ENCODE measurements around the gene PAK5. TPM values are rescaled to one million over a fixed set of nuclear protein-coding genes. Genes with fewer than 3 reads are reported as not detected.

Gene PAK5
- total and polyA plus RNA-seq, 4 donors: 0.03 to 0.51 (median 0.16) TPM

DNA sequence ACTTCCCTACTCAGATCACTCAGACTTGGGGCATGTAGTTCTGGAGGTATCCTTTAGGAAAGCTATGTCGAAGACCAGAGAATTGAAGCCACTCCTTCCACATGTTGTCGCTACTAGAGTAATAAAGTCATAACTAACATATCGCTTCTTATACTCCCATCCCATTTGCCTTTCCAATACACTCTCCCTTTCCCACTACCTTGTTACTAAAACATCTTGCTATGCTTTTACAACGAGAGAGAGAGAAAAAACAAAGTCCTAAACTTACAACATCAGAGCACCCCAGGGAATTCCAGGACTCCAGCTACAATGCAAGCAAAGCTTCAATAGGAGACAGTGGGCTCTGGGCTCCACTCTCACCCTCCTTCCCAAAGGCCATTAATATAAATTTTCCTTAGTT, 329.6 kb downstream of the PAK5 start:
- Histone ChIP-seq H3K4me1 (ENCODE audit: control insufficient read depth in 5 of 5, insufficient read depth in 5 of 5, low read length in 5 of 5) (peaks cover 0 to 23% (median 2%) of the 10 kb centered on the region in 5 donors), H3K9ac (ENCODE audit: insufficient read depth in 1 of 2, low read length in 2 of 2) (no peak overlapping the region), H3K36me3 (ENCODE audit: control insufficient read depth in 4 of 4, insufficient read depth in 4 of 4, low read length in 4 of 4) (no peaks in the 10 kb centered on the region), H3K4me3 (no peak overlapping the region), H3K27ac (ENCODE audit: low read depth in 1 of 2, low read length in 1 of 2) (no peak overlapping the region), H3K9me3 (ENCODE audit: control insufficient read depth in 4 of 4, insufficient read depth in 3 of 4, low read length in 3 of 4) (peaks cover 0 to 6% (median 0%) of the 10 kb centered on the region in 4 donors), H3K27me3 (ENCODE audit: control insufficient read depth in 3 of 3, insufficient read depth in 3 of 3, low read length in 2 of 3) (peaks cover 15 to 92% (median 86%) of the 10 kb centered on the region in 3 donors)
- no peak for ATAC-seq (ENCODE audit: insufficient read depth, low FRiP score)
- DNase-seq: no peak
- TF ChIP-seq, protein P1, sequence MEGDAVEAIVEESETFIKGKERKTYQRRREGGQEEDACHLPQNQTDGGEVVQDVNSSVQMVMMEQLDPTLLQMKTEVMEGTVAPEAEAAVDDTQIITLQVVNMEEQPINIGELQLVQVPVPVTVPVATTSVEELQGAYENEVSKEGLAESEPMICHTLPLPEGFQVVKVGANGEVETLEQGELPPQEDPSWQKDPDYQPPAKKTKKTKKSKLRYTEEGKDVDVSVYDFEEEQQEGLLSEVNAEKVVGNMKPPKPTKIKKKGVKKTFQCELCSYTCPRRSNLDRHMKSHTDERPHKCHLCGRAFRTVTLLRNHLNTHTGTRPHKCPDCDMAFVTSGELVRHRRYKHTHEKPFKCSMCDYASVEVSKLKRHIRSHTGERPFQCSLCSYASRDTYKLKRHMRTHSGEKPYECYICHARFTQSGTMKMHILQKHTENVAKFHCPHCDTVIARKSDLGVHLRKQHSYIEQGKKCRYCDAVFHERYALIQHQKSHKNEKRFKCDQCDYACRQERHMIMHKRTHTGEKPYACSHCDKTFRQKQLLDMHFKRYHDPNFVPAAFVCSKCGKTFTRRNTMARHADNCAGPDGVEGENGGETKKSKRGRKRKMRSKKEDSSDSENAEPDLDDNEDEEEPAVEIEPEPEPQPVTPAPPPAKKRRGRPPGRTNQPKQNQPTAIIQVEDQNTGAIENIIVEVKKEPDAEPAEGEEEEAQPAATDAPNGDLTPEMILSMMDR (IDR thresholded peaks at IDR 0.05; ENCODE audit: control extremely low read depth, extremely low read depth): no peak
- 27 to 47% methylated on average over 4 of the region's 4 CpGs for WGBS, 2 donors

- no peak for ATAC-seq (ENCODE audit: insufficient read depth, low FRiP score)
- Histone ChIP-seq H3K9ac (ENCODE audit: insufficient read depth in 1 of 2, low read length in 2 of 2) (no peak overlapping the region), H3K36me3 (ENCODE audit: control insufficient read depth in 4 of 4, insufficient read depth in 4 of 4, low read length in 4 of 4) (no peaks in the 10 kb centered on the region), H3K9me3 (ENCODE audit: control insufficient read depth in 4 of 4, insufficient read depth in 3 of 4, low read length in 3 of 4) (peaks cover 0 to 6% (median 0%) of the 10 kb centered on the region in 4 donors), H3K27me3 (ENCODE audit: control insufficient read depth in 3 of 3, insufficient read depth in 3 of 3, low read length in 2 of 3) (peaks cover 15 to 87% (median 81%) of the 10 kb centered on the region in 3 donors), H3K27ac (ENCODE audit: low read depth in 1 of 2, low read length in 1 of 2) (no peak overlapping the region), H3K4me1 (ENCODE audit: control insufficient read depth in 5 of 5, insufficient read depth in 5 of 5, low read length in 5 of 5) (peaks cover 0 to 23% (median 2%) of the 10 kb centered on the region in 5 donors), H3K4me3 (no peak overlapping the region)
- TF ChIP-seq, protein P1 (IDR thresholded peaks at IDR 0.05; ENCODE audit: control extremely low read depth, extremely low read depth): no peak
- 10 to 14% methylated on average over 30 of the region's 30 CpGs for WGBS, 2 donors
- DNase-seq: no peak
Observed at GRCh38 chr20:9508696-9509178, 330.1 kb downstream of the PAK5 start.

GRCh38 chr20:9508240-9508661, 330.6 kb downstream of the PAK5 start:
- peaks cover 0 to 6% (median 0%) of the 10 kb centered on the region in 4 donors for H3K9me3 ChIP-seq (ENCODE audit: control insufficient read depth in 4 of 4, insufficient read depth in 3 of 4, low read length in 3 of 4)
- H3K9ac ChIP-seq (ENCODE audit: insufficient read depth in 1 of 2, low read length in 2 of 2): no peak overlapping the region
- DNase-seq (no peak), ATAC-seq (ENCODE audit: insufficient read depth, low FRiP score) (no peak)
- H3K27ac ChIP-seq (ENCODE audit: low read depth in 1 of 2, low read length in 1 of 2): no peak overlapping the region
- WGBS, 2 donors: 2 to 7% methylated on average over 23 of the region's 23 CpGs
- peaks cover 15 to 86% (median 76%) of the 10 kb centered on the region in 3 donors for H3K27me3 ChIP-seq (ENCODE audit: control insufficient read depth in 3 of 3, insufficient read depth in 3 of 3, low read length in 2 of 3)
- H3K36me3 ChIP-seq (ENCODE audit: control insufficient read depth in 4 of 4, insufficient read depth in 4 of 4, low read length in 4 of 4): no peaks in the 10 kb centered on the region
- peaks cover 0 to 23% (median 2%) of the 10 kb centered on the region in 5 donors for H3K4me1 ChIP-seq (ENCODE audit: control insufficient read depth in 5 of 5, insufficient read depth in 5 of 5, low read length in 5 of 5)
- TF ChIP-seq, protein P1 (IDR thresholded peaks at IDR 0.05; ENCODE audit: control extremely low read depth, extremely low read depth): no peak
- H3K4me3 ChIP-seq: no peak overlapping the region
